GM12891 (cell line): ENCODE results near the gene POR.

Source experiments
- PAX5 ChIP-seq: IDR thresholded peaks from 2 replicates; pipeline ENCODE4 v1.6.1; 2011; ENCODE audit warnings: low read length, moderate library complexity, mild to moderate bottlenecking; ENCODE audit not compliant: insufficient read depth, severe bottlenecking
- POLR2A ChIP-seq: IDR thresholded peaks from 2 replicates; pipeline ENCODE4 v1.6.1; 2011; ENCODE audit warnings: low read depth, low read length, control low read depth
- POLR2AphosphoS5 ChIP-seq: IDR thresholded peaks from 2 replicates; pipeline ENCODE4 v1.6.1; 2011; ENCODE audit warnings: low read depth, low read length, control low read depth
- SPI1 ChIP-seq: IDR thresholded peaks from 2 replicates; pipeline ENCODE4 v1.6.1; 2011; ENCODE audit warnings: low read depth, low read length, control low read depth
- TAF1 ChIP-seq: IDR thresholded peaks from 2 replicates; pipeline ENCODE4 v1.6.1; 2011; ENCODE audit warnings: low read depth, low read length, control low read depth

- TF ChIP-seq POLR2A (no peak), TAF1 (no peak), POLR2AphosphoS5 (no peak), SPI1 (no peak), PAX5 (no peak)
Observed at GRCh38 chr7:75984130-75985008, 69.4 kb downstream of the POR start.
